OCI-LY3 (cell line): Measurements from ENCODE around the gene ZNF438.
"Not testable (repeated sequence)": the region's sequence is repeated elsewhere in the genome, so short reads cannot be mapped to it uniquely, and the experiment has no call there.

ENCODE experiments used
- H2AFZ ChIP-seq: fragments of 200-600, 300-600 bp; shearing (Covaris generic); 2 replicates; pipeline ENCODE4 v1.6.0; 2014; ENCODE audit warnings: antibody characterized with exemption, low read depth, low read length
- H3K27ac ChIP-seq: fragments of 200-600, 300-600 bp; sonication (generic); 2 replicates; pipeline ENCODE4 v1.5.1; 2014; ENCODE audit warnings: mild to moderate bottlenecking, low read length, moderate library complexity, mixed read lengths
- H3K27me3 ChIP-seq: fragments of 200-600, 300-600 bp; sonication (generic); 2 replicates; pipeline ENCODE4 v1.6.1; 2014; ENCODE audit warnings: low read depth, low read length, mixed read lengths
- H3K36me3 ChIP-seq: fragments of 200-600, 300-600 bp; sonication (generic); replicated peaks from 2 replicates; pipeline ENCODE3; 2014; ENCODE audit warnings: low read depth, low read length, mixed read lengths
- H3K4me1 ChIP-seq: fragments of 300-600, 200-600 bp; sonication (generic); 2 replicates; pipeline ENCODE4 v1.6.1; 2014; ENCODE audit warnings: low read length, mixed read lengths
- H3K4me2 ChIP-seq: fragments of 200-600, 300-600 bp; sonication (generic); 2 replicates; pipeline ENCODE4 v1.6.1; 2014; ENCODE audit warnings: low read length, mixed read lengths
- H3K4me3 ChIP-seq: fragments of 300-600, 200-600 bp; sonication (generic); 2 replicates; pipeline ENCODE4 v1.5.1; 2014; ENCODE audit warnings: antibody characterized with exemption, mild to moderate bottlenecking, low read length, moderate library complexity
- H3K79me2 ChIP-seq: fragments of 300-600, 200-600 bp; shearing (Covaris generic); 2 replicates; pipeline ENCODE4 v1.6.1; 2014; ENCODE audit warnings: mild to moderate bottlenecking, low read length, mixed read lengths
- H3K9ac ChIP-seq: fragments of 300-600, 200-600 bp; shearing (Covaris generic); 2 replicates; pipeline ENCODE4 v1.6.0; 2014; ENCODE audit warnings: mild to moderate bottlenecking, low read length, moderate library complexity
- H3K9me3 ChIP-seq: fragments of 200-600, 300-600 bp; shearing (Covaris generic); 2 replicates; pipeline ENCODE4 v1.6.1; 2014; ENCODE audit warnings: low read length, mixed read lengths; ENCODE audit not compliant: insufficient read depth
- H4K20me1 ChIP-seq: fragments of 200-600, 300-600 bp; sonication (generic); 2 replicates; pipeline ENCODE4 v1.6.1; 2016; ENCODE audit warnings: low read length, mixed read lengths; ENCODE audit not compliant: insufficient read depth
- EZH2phosphoT487 ChIP-seq: fragments of 200-600 bp; shearing (Covaris generic); IDR thresholded peaks from 2 replicates; pipeline ENCODE4 v1.6.1; 2018; ENCODE audit warnings: antibody characterized with exemption, mixed run types, low read depth
- TF ChIP-seq, protein P1 (sequence below): fragments of 200-600, 300-600 bp; sonication (generic); IDR thresholded peaks from 2 replicates; pipeline ENCODE4 v1.5.1; 2014; ENCODE audit warnings: antibody characterized with exemption, low read length, low read depth

ZNF438 gene

DNA sequence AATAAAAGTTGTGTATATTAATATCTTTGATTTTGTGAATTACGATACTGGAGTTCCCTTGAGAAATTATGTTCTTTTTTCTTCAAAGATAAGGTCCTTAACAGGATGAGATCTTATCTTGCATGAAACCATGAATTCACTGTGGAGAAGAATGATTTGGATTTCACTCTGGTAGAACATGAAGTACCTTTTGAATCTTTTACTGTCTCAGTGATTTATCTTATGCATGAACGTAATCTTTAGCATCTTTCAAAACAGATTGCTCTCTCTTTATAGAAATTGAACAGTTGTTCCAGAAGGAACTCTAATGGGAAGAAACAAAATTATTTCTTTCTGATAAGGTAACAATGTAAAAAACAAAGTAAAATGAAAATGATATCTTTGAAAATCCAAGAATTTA, 11.0 kb upstream of the ZNF438 start:
- no peak for TF ChIP-seq EZH2phosphoT487
- TF ChIP-seq, protein P1, sequence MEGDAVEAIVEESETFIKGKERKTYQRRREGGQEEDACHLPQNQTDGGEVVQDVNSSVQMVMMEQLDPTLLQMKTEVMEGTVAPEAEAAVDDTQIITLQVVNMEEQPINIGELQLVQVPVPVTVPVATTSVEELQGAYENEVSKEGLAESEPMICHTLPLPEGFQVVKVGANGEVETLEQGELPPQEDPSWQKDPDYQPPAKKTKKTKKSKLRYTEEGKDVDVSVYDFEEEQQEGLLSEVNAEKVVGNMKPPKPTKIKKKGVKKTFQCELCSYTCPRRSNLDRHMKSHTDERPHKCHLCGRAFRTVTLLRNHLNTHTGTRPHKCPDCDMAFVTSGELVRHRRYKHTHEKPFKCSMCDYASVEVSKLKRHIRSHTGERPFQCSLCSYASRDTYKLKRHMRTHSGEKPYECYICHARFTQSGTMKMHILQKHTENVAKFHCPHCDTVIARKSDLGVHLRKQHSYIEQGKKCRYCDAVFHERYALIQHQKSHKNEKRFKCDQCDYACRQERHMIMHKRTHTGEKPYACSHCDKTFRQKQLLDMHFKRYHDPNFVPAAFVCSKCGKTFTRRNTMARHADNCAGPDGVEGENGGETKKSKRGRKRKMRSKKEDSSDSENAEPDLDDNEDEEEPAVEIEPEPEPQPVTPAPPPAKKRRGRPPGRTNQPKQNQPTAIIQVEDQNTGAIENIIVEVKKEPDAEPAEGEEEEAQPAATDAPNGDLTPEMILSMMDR = no peak
- no peak overlapping the region for H3K27ac ChIP-seq
- no peak overlapping the region for H3K9ac ChIP-seq
- no peaks in the 10 kb centered on the region for H4K20me1 ChIP-seq
- no peak overlapping the region for H3K4me3 ChIP-seq
- no peaks in the 10 kb centered on the region for H3K27me3 ChIP-seq
- no peaks in the 10 kb centered on the region for H3K9me3 ChIP-seq
- H3K79me2 ChIP-seq = no peaks in the 10 kb centered on the region
- peaks cover 15% of the 10 kb centered on the region for H3K4me1 ChIP-seq
- peaks cover 4% of the 10 kb centered on the region for H3K36me3 ChIP-seq
- H2AFZ ChIP-seq = no peak overlapping the region
- H3K4me2 ChIP-seq = no peak overlapping the region

DNA sequence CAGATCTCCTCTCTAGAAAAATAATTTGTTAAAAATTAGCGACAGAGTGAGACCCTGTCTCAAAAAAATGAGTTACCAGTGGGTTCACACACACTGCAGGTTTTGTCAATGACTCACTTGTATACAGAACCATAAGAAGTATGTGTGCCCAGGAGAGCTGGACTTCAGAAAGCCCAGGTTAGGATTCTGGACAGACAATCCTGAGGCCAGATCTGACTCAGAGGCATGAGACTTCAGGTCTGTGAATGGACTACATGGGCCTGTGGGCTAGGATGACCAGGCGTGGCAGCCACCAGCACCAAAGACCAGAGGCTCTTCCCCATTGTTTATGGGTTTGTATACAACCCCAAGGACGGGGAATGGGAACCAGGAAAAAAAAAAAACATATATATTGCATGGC, 9.3 kb upstream of the ZNF438 start:
- no peaks in the 10 kb centered on the region for H4K20me1 ChIP-seq
- TF ChIP-seq, protein P1 = no peak
- no peak for TF ChIP-seq EZH2phosphoT487
- no peak overlapping the region for H3K4me3 ChIP-seq

GRCh38 chr10:31039006-31039405, 7.3 kb upstream of the ZNF438 start:
- H3K9ac ChIP-seq, H3K36me3 ChIP-seq, H3K27me3 ChIP-seq, H4K20me1 ChIP-seq, H3K79me2 ChIP-seq, H3K4me3 ChIP-seq, H3K9me3 ChIP-seq, H3K4me2 ChIP-seq: not testable (repeated sequence)
- Histone ChIP-seq H2AFZ (peak overlapping the region; percentile 62; the same call in 1 of the 2 replicates), H3K27ac (peak overlapping the region; percentile 35), H3K4me1 (peaks cover 19% of the 10 kb centered on the region)

More for the DNA sequence above, 9.3 kb upstream of the ZNF438 start:
- Histone ChIP-seq H3K79me2 (no peaks in the 10 kb centered on the region), H3K9me3 (no peaks in the 10 kb centered on the region), H3K36me3 (peaks cover 4% of the 10 kb centered on the region), H3K27ac (no peak overlapping the region), H3K4me2 (no peak overlapping the region), H2AFZ (no peak overlapping the region), H3K9ac (no peak overlapping the region), H3K27me3 (no peaks in the 10 kb centered on the region), H3K4me1 (peaks cover 15% of the 10 kb centered on the region)

GRCh38 chr10:31037749-31038148, 6.1 kb upstream of the ZNF438 start:
- Histone ChIP-seq H3K27ac (no peak overlapping the region), H3K36me3 (peaks cover 4% of the 10 kb centered on the region), H3K4me1 (peaks cover 32% of the 10 kb centered on the region), H2AFZ (no peak overlapping the region), H3K9me3 (no peaks in the 10 kb centered on the region), H3K79me2 (no peaks in the 10 kb centered on the region), H3K4me2 (no peak overlapping the region), H3K9ac (no peak overlapping the region), H3K4me3 (no peak overlapping the region), H4K20me1 (no peaks in the 10 kb centered on the region), H3K27me3 (no peaks in the 10 kb centered on the region)
- TF ChIP-seq EZH2phosphoT487 = no peak
- TF ChIP-seq, protein P1 = no peak

DNA sequence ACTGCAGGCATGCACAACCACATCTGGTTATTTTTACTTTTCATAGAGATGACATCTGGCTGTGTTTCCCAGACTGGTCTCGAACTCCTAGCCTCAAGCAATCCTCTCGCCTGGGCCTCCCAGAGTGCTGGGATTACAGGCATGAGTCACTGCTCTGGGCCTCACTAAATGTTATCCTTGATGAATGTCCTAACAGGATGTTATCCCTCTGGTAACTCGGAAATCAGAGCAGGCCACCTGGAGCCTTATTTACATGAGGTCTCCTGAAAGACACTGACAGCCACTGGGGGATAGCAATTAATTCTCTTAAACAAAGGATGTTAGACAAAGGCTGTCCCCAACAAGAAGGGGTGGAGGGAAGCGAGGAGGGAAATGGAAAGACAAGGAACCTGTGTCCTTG, 4.5 kb upstream of the ZNF438 start:
- Histone ChIP-seq H3K4me1 (peaks cover 33% of the 10 kb centered on the region), H2AFZ (no peak overlapping the region), H3K27me3 (no peaks in the 10 kb centered on the region), H3K27ac (no peak overlapping the region), H3K79me2 (peaks cover under 1% of the 10 kb centered on the region), H3K36me3 (peaks cover 4% of the 10 kb centered on the region), H4K20me1 (no peaks in the 10 kb centered on the region), H3K4me2 (no peak overlapping the region), H3K9me3 (no peaks in the 10 kb centered on the region), H3K9ac (no peak overlapping the region), H3K4me3 (no peak overlapping the region)
- TF ChIP-seq, protein P1 = no peak
- no peak for TF ChIP-seq EZH2phosphoT487
